ACC112 (cell line): ENCODE results near the gene RXRA.

Experiments
- H2AFZ ChIP-seq: fragments of 200-600 bp; sonication (generic); one replicate; pipeline ENCODE4 v1.6.0; 2017; ENCODE audit warnings: antibody characterized with exemption, low read length; ENCODE audit not compliant: unreplicated experiment
- H3K27ac ChIP-seq: fragments of 200-600 bp; sonication (generic); 2 replicates; pipeline ENCODE4 v1.5.1; 2014; ENCODE audit warnings: low read depth, mild to moderate bottlenecking, antibody characterized with exemption, low read length, moderate library complexity
- H3K27me3 ChIP-seq: fragments of 200-600 bp; sonication (generic); 2 replicates; pipeline ENCODE4 v1.6.1; 2014; ENCODE audit warnings: mild to moderate bottlenecking, antibody characterized with exemption, low read length, moderate library complexity, mixed read lengths; ENCODE audit not compliant: insufficient read depth
- H3K36me3 ChIP-seq: fragments of 200-600 bp; sonication (generic); 2 replicates; pipeline ENCODE4 v1.6.1; 2016; ENCODE audit warnings: mild to moderate bottlenecking, antibody characterized with exemption, low read length, moderate library complexity, mixed read lengths; ENCODE audit not compliant: insufficient read depth
- H3K4me1 ChIP-seq: fragments of 200-600 bp; sonication (generic); one replicate; pipeline ENCODE4 v1.6.1; 2016; ENCODE audit warnings: low read length, mixed read lengths; ENCODE audit not compliant: insufficient read depth, unreplicated experiment, control insufficient read depth
- H3K4me3 ChIP-seq: fragments of 200-600 bp; sonication (generic); 2 replicates; pipeline ENCODE4 v1.5.1; 2014; ENCODE audit warnings: mild to moderate bottlenecking, low read depth, low read length
- H3K79me2 ChIP-seq: fragments of 200-600 bp; sonication (generic); one replicate; pipeline ENCODE4 v1.6.0; 2016; ENCODE audit warnings: low read length; ENCODE audit not compliant: control insufficient read depth, unreplicated experiment, insufficient read depth

RXRA gene

DNA sequence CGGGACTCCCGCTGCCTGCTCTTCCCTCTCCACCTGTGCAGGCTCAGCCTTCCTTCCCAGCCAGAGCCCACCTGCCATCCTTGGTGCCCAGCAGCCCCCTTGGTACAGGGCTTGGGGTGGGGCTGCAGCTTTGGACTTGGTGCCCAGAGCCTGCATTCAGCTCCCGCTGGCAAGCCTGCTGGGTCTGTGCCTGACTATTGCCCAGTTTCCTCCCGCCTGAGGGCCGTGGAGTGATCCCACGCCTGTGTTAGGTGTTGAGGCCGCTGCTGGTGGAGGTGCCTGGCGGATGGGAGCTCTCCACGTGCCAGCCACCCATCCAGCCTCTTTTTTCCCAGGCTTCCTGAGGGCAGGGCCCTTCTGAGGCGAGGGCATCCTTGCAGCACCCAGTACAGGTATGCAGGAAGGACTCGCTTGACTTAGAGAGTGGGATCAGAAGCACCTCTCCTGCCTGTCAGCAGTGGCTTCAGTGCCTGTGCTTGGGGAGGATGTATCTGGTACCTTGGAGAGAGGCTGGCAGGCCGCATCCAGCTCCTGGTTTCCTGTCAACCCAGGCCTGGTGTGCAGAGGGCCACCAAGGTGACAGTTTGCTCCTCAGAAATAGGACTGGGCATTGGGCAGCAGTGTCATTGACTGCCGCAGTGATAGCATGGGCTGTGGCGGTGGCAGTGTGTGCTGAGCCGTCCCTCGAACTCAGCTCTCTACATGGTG is 7.8 kb downstream of the RXRA start:
- no peak overlapping the region for H2AFZ ChIP-seq
- H3K79me2 ChIP-seq = peaks cover 97% of the 10 kb centered on the region
- no peaks in the 10 kb centered on the region for H3K36me3 ChIP-seq
- no peaks in the 10 kb centered on the region for H3K27me3 ChIP-seq
- no peak overlapping the region for H3K4me3 ChIP-seq
- H3K27ac ChIP-seq = no peak overlapping the region
- peaks cover 16% of the 10 kb centered on the region for H3K4me1 ChIP-seq

DNA sequence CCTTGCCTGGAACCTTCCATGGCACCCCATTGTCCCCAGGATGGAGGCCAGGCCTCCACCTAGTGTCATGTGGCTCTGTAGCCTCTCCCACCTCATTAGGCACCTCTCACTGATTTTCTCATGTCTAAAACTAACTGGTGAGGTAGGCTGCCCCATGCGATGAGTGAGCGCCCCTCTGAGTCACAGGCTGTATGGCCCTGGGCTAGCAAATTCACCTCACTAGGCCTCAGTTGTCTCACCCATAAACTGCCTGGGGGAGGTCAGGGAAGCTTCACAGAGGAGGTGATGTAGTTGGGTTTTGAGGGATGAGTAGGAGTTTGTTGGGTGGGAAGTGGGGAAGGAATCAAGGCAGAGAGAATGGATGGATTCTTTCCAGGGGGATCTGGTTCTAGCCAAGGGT is 8.8 kb downstream of the RXRA start:
- Histone ChIP-seq H3K4me3 (no peak overlapping the region), H3K27me3 (no peaks in the 10 kb centered on the region), H3K27ac (no peak overlapping the region), H2AFZ (no peak overlapping the region), H3K36me3 (no peaks in the 10 kb centered on the region), H3K4me1 (peaks cover 6% of the 10 kb centered on the region), H3K79me2 (peaks cover 97% of the 10 kb centered on the region)

DNA sequence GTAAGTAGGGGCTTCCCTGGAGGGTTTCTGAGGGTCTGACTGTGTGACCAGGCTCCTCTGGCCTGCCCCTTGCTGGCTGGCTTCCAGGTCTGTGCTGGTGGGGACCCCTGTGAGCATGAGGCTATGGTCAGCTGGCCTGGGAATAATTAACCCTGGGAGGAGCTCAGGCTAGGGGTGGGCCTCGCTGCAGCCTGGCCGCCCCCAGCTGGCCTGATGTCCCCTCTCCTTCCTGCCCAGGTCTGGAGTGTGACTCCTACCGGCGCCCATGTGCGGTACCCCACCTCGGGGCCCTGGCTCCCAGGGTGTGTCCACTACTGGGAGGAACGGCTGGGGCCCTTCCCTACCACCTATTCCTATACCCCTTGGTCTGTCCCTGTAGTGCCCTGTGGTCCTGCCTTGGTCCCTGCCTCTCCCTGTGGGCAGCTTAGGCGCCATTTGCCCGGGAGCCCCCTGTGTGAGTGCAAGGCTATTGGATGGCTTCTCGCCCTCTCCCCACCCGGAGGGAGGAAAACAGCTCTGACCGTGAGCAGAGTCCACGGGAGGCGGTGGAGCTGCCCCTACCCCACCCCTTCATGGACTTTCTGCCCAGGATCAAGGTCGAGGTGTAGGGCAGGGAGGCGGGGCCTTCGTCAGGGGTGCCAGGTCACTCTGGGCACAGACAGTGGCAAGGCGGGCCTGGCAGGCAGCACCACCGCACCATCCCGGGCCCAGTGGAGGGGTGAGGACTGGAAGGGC is 9.4 kb downstream of the RXRA start:
- peaks cover 96% of the 10 kb centered on the region for H3K79me2 ChIP-seq
- H3K4me1 ChIP-seq = no peaks in the 10 kb centered on the region
- H3K27ac ChIP-seq = no peak overlapping the region
- H3K27me3 ChIP-seq = no peaks in the 10 kb centered on the region
- no peak overlapping the region for H3K4me3 ChIP-seq
- H3K36me3 ChIP-seq = no peaks in the 10 kb centered on the region
- no peak overlapping the region for H2AFZ ChIP-seq

DNA sequence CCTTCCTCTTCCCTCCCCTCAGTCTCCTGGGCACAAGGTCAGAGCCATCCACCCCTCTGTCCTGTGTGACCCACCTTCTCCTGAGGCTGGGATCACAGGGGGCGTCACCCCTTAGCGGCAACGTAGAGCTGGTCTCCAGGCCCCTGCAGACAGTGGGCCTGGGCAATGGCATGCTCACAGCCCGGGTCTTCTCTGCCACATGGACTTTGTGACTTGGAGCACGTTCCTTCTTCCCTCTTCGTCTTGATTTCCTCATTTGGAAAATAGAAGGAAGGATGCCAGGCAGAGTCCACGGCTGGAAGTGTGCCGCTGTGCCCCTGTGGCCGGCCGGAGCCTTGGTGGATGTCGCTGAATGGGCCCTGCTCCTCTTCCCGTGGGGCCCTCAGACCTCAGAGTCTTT is 10.0 kb downstream of the RXRA start:
- no peaks in the 10 kb centered on the region for H3K36me3 ChIP-seq
- H3K4me3 ChIP-seq = no peak overlapping the region
- no peaks in the 10 kb centered on the region for H3K27me3 ChIP-seq
- no peak overlapping the region for H3K27ac ChIP-seq
- no peak overlapping the region for H2AFZ ChIP-seq
- peaks cover 96% of the 10 kb centered on the region for H3K79me2 ChIP-seq
- no peaks in the 10 kb centered on the region for H3K4me1 ChIP-seq

DNA sequence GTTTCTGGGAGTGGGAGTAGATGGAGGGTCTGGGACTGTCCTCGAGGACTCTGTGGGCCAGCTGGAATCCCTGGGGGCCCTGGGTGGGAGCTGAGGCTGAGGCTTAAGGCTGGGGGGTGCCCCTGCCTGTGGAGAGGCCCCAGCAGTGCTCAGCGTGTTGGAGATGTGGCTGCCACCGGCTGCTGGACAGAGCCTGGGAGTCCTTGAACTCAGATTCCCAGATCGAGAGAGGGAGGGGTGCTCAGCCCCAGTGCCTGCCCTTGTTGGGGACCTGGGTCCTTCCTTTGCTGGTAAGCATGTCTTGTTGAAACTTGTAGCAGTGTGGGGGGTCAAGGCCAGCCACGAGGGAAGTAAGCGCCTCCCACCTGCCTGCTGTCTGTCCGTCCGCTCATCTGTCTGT is 10.7 kb downstream of the RXRA start:
- Histone ChIP-seq H3K36me3 (no peaks in the 10 kb centered on the region), H2AFZ (no peak overlapping the region), H3K4me3 (no peak overlapping the region), H3K27ac (no peak overlapping the region), H3K27me3 (no peaks in the 10 kb centered on the region), H3K79me2 (peaks cover 96% of the 10 kb centered on the region), H3K4me1 (no peaks in the 10 kb centered on the region)

DNA sequence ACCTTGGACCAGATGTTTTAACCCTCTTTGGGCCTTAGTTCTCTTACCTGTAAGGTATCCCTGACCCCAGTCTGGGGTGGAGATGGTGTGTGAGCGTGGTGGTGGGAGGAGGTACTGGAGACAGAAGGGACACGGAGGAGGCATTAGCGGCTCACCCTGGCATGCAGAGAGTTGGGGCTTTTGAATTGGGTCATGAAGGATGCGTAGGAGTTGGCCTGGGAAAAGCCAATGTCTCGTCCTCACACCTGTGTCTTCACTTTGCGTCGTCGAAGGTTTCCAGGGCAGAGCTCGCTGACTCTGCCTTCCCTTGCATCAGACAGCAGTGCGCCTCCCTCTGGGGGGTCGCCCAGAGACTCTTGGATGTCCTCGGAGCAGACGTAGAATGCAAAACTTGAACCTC is 11.2 kb downstream of the RXRA start:
- H3K4me1 ChIP-seq = no peaks in the 10 kb centered on the region
- H3K4me3 ChIP-seq = no peak overlapping the region
- no peak overlapping the region for H3K27ac ChIP-seq
- no peak overlapping the region for H2AFZ ChIP-seq
- no peaks in the 10 kb centered on the region for H3K36me3 ChIP-seq
- H3K79me2 ChIP-seq = peaks cover 96% of the 10 kb centered on the region
- no peaks in the 10 kb centered on the region for H3K27me3 ChIP-seq

DNA sequence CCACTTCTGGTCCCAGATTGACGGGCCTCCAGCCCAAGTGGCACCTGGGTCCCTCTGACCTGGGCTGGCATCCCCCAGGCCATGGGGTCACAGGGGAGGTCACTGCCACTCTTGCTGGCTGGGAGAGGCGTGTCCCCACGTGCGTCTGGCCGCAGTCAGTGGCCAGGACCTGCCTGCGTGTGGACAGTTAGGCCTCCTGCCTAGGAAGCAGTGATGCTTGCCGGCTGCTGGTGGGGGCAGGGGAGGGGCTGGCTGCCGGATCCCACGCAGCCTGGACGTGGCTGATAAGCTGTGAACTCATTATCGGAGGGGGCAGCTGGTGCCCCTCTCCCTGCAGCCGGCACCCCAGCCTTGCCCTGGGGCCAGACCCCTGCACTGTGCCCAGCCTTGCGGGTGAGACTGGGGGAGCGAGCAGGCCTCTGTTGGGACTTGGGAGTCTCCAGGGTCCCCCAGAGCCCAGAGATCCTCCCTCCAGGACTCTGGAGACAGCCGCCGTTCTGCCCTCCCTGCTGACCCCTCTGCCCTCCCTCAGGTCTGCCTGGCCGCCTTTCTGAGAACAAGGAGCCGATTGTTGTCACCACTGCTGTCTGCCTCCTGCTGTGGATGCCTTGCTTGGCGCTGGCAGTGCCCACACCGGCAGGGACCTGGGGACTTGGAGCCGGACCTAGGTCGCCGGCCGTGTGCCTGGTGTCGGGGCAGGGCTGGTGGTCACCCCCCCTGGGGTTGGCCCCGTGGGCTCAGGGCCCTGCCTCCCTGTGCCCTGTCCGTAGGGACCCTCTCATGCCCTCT is 12.3 kb downstream of the RXRA start:
- no peak overlapping the region for H3K4me3 ChIP-seq
- no peaks in the 10 kb centered on the region for H3K36me3 ChIP-seq
- H3K27me3 ChIP-seq = no peaks in the 10 kb centered on the region
- peaks cover 96% of the 10 kb centered on the region for H3K79me2 ChIP-seq
- H2AFZ ChIP-seq = no peak overlapping the region
- no peaks in the 10 kb centered on the region for H3K4me1 ChIP-seq
- no peak overlapping the region for H3K27ac ChIP-seq

DNA sequence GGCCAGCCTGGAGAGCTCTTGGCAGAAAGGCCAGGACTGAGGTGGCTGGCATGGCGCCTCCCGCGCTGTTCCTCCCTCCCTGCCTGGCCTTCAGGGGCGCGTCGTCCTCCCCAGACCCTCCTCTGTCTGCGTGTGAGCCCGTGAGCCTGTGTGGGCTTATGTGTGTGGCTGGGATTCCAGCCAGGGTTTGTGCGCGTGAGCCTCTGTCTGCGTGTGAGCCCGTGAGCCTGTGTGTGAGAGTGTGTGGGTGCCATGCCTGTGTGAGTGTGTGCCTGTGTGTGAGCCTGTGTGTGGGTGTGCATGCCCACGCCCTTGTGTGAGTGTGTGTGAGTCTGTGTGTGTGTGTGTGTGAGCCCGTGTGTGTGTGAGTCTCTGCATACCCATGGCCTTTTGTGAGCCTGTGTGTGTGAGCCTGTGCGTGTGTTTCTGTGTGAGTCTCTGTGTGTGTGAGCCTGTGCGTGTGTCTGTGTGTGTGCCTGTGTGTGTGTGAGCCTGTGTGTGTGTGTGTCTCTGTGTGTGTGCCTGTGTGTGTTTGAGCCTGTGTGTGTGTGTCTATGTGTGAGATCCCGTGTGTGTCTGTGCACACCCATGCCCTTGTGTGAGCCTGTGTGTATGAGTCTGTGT is 13.0 kb downstream of the RXRA start:
- H3K27ac ChIP-seq = no peak overlapping the region
- H3K79me2 ChIP-seq = peaks cover 96% of the 10 kb centered on the region
- peaks cover 5% of the 10 kb centered on the region for H3K4me1 ChIP-seq
- no peaks in the 10 kb centered on the region for H3K36me3 ChIP-seq
- no peaks in the 10 kb centered on the region for H3K27me3 ChIP-seq
- no peak overlapping the region for H3K4me3 ChIP-seq
- no peak overlapping the region for H2AFZ ChIP-seq

DNA sequence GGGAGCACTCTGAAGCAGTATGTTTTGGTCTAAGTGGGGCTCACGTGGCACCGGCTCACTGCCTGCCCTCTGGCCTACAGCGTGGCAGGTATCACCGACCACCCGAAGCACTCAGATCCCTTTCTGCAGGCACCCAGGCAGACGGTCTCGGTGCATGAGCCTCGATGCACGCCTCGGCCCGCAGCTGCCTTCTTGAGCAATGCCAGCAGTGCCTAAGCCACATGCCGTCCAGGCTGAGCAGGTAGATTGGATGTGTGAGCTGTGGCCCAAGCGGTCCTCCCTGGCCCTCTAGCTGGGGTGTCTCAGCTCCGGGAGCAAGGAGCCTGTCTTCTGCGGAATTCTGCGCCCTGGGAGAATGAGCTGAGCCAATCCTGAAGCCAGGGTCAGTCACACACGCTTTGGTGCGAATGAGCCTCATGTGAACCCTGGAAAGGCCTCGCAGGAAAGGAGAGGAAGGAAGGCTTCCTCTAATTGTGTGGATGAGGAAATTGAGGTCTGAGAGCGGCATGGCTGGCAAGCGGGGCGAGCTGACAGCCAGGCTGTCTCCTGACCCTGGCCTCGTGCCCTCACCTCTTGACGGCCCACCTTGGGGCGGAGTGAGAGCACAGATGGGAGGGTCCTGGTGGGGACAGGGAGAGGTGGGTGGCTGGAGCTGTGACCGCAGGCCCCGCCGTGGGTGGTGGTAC is 14.4 kb downstream of the RXRA start:
- Histone ChIP-seq H3K27ac (no peak overlapping the region), H3K79me2 (peaks cover 95% of the 10 kb centered on the region), H3K36me3 (no peaks in the 10 kb centered on the region), H2AFZ (no peak overlapping the region), H3K4me3 (no peak overlapping the region), H3K27me3 (no peaks in the 10 kb centered on the region), H3K4me1 (peaks cover 11% of the 10 kb centered on the region)

DNA sequence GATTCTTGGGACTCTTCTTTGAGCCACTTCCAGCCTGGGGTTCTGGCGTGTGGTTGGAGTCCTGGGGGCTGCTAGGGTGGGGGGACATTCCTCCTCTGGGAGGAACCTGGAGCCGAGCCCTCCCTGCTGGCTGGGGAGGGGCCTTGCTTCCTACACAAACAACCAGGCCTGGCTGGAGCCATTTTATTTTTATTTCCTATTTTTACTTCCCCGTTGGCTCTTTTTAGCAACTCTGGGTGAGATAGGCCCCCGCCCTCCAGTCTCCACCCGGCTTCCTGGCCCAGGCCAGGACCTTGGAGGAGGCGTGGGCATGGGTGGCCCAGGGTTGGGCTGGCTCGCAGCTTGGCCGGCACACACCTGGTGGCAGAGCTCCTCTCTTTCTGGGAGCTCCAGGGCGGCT is 15.1 kb downstream of the RXRA start:
- Histone ChIP-seq H3K79me2 (peaks cover 95% of the 10 kb centered on the region), H3K27me3 (no peaks in the 10 kb centered on the region), H3K4me3 (no peak overlapping the region), H2AFZ (no peak overlapping the region), H3K27ac (no peak overlapping the region), H3K4me1 (peaks cover 11% of the 10 kb centered on the region), H3K36me3 (no peaks in the 10 kb centered on the region)
